Bronchial smooth muscle cell (primary cell): ENCODE measurements around the gene YARS1. TPM values are rescaled to one million over a fixed set of nuclear protein-coding genes. Genes with fewer than 3 reads are reported as not detected.

Experiments used
- total RNA-seq: library from RNA; depleted of rRNA; stranded (reverse); fragments of >200 nt; gene quantifications from 2 replicates; pipeline ENCODE4 v1.2.1, GENCODE V29; 2014

The YARS1 gene
- 83.7 and 86.2 TPM in 2 replicates for total RNA-seq

DNA sequence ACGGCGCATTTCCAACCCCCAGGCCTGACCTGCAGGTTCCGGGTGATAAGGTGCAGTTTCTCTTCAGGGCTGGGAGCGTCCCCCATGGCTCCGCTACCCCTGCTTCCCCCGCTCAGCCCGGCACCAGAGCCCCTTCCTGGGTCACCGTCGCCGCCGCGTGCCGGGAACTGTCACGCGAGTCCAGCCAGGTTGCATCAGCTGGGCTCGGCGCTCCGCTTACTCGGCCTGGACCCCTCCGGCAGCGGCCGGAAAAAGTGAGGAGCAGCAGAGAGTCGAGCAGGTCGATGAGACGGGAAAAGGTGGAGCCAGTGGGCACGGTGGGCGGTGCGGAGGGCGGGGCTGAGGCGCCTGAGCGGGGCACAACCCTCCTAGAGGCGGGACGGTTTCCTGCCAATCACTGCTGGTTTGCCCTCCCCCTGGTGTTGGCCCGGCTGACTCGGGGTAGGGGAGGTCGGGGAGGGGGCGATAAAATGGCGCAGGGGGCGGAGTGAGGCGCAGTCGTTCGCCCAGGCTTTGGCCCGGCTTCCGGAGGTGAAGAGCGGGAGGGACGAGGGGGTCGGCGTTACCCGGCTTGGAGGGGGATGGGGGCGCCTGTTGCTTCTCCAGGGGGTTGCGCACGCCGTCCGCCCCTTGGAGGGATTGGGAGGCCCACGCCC lies at the start of gene YARS1, which contains the start of gene S100PBP:
Gene YARS1, minus strand, starts transcription at position 200 of the 656 bp plus-strand sequence. Its CDS starts 114 bp downstream, at position 86.
Gene S100PBP, plus strand, starts transcription at position 495 of the 656 bp plus-strand sequence. CDS start 8,447 bp downstream, outside the sequence.

Other genes with a start within 250 kb of the YARS1 start
- 48.1 and 69.9 TPM in 2 replicates for gene ZBTB8OS, start 166.8 kb downstream of the YARS1 start, total RNA-seq
- 62.4 and 121 TPM in 2 replicates for gene RBBP4, start 166.2 kb downstream of the YARS1 start, total RNA-seq
- gene SYNC, start 114.6 kb downstream of the YARS1 start, total RNA-seq = 108 TPM in 2 replicates
- 37.0 and 59.8 TPM in 2 replicates for gene S100PBP, start 295 bp upstream of the YARS1 start, total RNA-seq
- 4.6 and 17.1 TPM in 2 replicates for gene FNDC5, start 53.6 kb upstream of the YARS1 start, total RNA-seq
- gene HPCA, start 69.1 kb upstream of the YARS1 start, total RNA-seq = 0.43 TPM in 1 of 2 replicates, not detected in the other
- 27.9 and 55.5 TPM in 2 replicates for gene TMEM54, start 84.0 kb upstream of the YARS1 start, total RNA-seq
- gene RNF19B, start 147.5 kb upstream of the YARS1 start, total RNA-seq = 8.5 and 12.5 TPM in 2 replicates
- 32.3 and 50.4 TPM in 2 replicates for gene AK2, start 219.5 kb upstream of the YARS1 start, total RNA-seq